AG04450 (cell line): ENCODE results near the gene SLC23A1. TPM values are rescaled to one million over a fixed set of nuclear protein-coding genes. Genes with fewer than 3 reads are reported as not detected.
"Not testable (repeated sequence)": the region's sequence is repeated elsewhere in the genome, so short reads cannot be mapped to it uniquely, and the experiment has no call there.

Source experiments
- CTCF ChIA-PET: fragments of 300-600, 350-600 bp; formaldehyde crosslinking; extraction: SDS; loops from one replicate; lab custom pipeline; 2022; ENCODE audit warnings: antibody characterized with exemption, inconsistent platforms; lab: Charles Lee
- POLR2A ChIA-PET: fragments of 350-600 bp; formaldehyde crosslinking; extraction: SDS; loops from one replicate; lab custom pipeline; 2021; ENCODE audit warnings: antibody characterized with exemption, inconsistent platforms; lab: Yijun Ruan, JAX
- DNase-seq: peaks from one replicate; pipeline ENCODE4 v3.0.0-alpha.2; 2011; ENCODE audit warnings: low read depth, low spot score
- H3K27ac ChIP-seq: one replicate; pipeline ENCODE4 v1.5.1; 2012; ENCODE audit warnings: low read depth, low read length, control low read depth
- H3K27me3 ChIP-seq: one replicate; pipeline ENCODE4 v1.6.0; 2012; ENCODE audit warnings: low read length; ENCODE audit not compliant: control insufficient read depth, insufficient read depth
- H3K4me3 ChIP-seq: 2 replicates; pipeline ENCODE4 v1.5.1; 2011; ENCODE audit warnings: mild to moderate bottlenecking, low read depth, low read length, control low read depth
- H3K9me3 ChIP-seq: 2 replicates; pipeline ENCODE4 v1.5.1; 2012; ENCODE audit warnings: low read length; ENCODE audit not compliant: control insufficient read depth, insufficient read depth
- CTCF ChIP-seq: IDR thresholded peaks from 2 replicates; pipeline ENCODE4 v1.5.1; 2011; ENCODE audit warnings: low read depth, low read length, control low read depth, inconsistent platforms
- polyA plus RNA-seq: library from polyadenylated mRNA; depleted of rRNA; stranded (reverse); fragments of >200 nt; gene quantifications from 2 replicates; pipeline ENCODE4 v1.2.3, GENCODE V29; 2011

The SLC23A1 gene
- polyA plus RNA-seq, 1 experiment, result not detected

- ChIA-PET POLR2A (interaction anchor here (0.6 kb wide), 1 partner anchor 8 kb away, joined by 3 read pairs; no protein-coding TSS in a partner anchor), CTCF (interaction anchor here (0.7 to 1.1 kb wide), 2 partner anchors 8 to 100 kb away, joined by 3 to 4 read pairs; no protein-coding TSS in a partner anchor)
- H3K9me3 ChIP-seq, result no peaks in the 10 kb centered on the region
- no peak overlapping the region for H3K4me3 ChIP-seq
- H3K27me3 ChIP-seq, result no peaks in the 10 kb centered on the region
- no peak overlapping the region for H3K27ac ChIP-seq
- DNase-seq, result no peak
- TF ChIP-seq CTCF, result no peak
Measured at GRCh38 chr5:139413963-139414362, 30.9 kb upstream of the SLC23A1 start.

GRCh38 chr5:139413153-139413552, 30.1 kb upstream of the SLC23A1 start:
- Histone ChIP-seq H3K27me3 (no peaks in the 10 kb centered on the region), H3K4me3 (no peak overlapping the region), H3K9me3 (no peaks in the 10 kb centered on the region), H3K27ac (no peak overlapping the region)
- CTCF ChIA-PET, result interaction anchor here (1.0 kb wide), 1 partner anchor 9 kb away, joined by 4 read pairs; no protein-coding TSS in a partner anchor
- POLR2A ChIA-PET, result no interaction called here
- no peak for DNase-seq
- TF ChIP-seq CTCF, result no peak

GRCh38 chr5:139410993-139411828, 28.1 kb upstream of the SLC23A1 start:
- no peak for TF ChIP-seq CTCF
- Histone ChIP-seq H3K27ac (no peak overlapping the region), H3K4me3 (no peak overlapping the region), H3K9me3 (no peaks in the 10 kb centered on the region), H3K27me3 (no peaks in the 10 kb centered on the region)
- POLR2A ChIA-PET, result interaction anchor here (0.6 kb wide), 1 partner anchor 69 kb away, joined by 3 read pairs; no protein-coding TSS in a partner anchor
- DNase-seq, result no peak
- CTCF ChIA-PET, result interaction anchor here (0.6 to 2.3 kb wide), 5 partner anchors 10 to 159 kb away, joined by 3 to 17 read pairs (median 4); partner anchors contain the start of gene PAIP2

- no peak overlapping the region for H3K4me3 ChIP-seq
- POLR2A ChIA-PET, result interaction anchor here (0.5 kb wide), 1 partner anchor 176 kb away, joined by 3 read pairs; no protein-coding TSS in a partner anchor
- no peak for TF ChIP-seq CTCF
- DNase-seq, result no peak
- peak overlapping the region; percentile 39 for H3K27ac ChIP-seq
- CTCF ChIA-PET, result interaction anchor here (0.9 to 2.3 kb wide), 4 partner anchors 11 to 104 kb away, joined by 3 to 17 read pairs (median 7); partner anchors contain the start of gene PAIP2
- H3K9me3 ChIP-seq, result no peaks in the 10 kb centered on the region
- no peaks in the 10 kb centered on the region for H3K27me3 ChIP-seq
Measured at GRCh38 chr5:139410121-139410992, 27.3 kb upstream of the SLC23A1 start.

- H3K27ac ChIP-seq, H3K27me3 ChIP-seq, POLR2A ChIA-PET, DNase-seq, H3K9me3 ChIP-seq, H3K4me3 ChIP-seq: not testable (repeated sequence)
- CTCF ChIA-PET, result interaction anchor here (0.5 kb wide), 1 partner anchor 75 kb away, joined by 3 read pairs; no protein-coding TSS in a partner anchor
Measured at GRCh38 chr5:139409116-139409515, 26.0 kb upstream of the SLC23A1 start.
